Measurements from ENCODE around the gene LAMC3.
"Not testable (repeated sequence)": the region's sequence is repeated elsewhere in the genome, so short reads cannot be mapped to it uniquely, and the experiment has no call there.

LAMC3 gene

GRCh38 chr9:131031005-131031641, 22.1 kb downstream of the LAMC3 start:
- ATAC-seq: no peak

GRCh38 chr9:131031642-131032005, 22.6 kb downstream of the LAMC3 start:
- no peak for ATAC-seq

DNA sequence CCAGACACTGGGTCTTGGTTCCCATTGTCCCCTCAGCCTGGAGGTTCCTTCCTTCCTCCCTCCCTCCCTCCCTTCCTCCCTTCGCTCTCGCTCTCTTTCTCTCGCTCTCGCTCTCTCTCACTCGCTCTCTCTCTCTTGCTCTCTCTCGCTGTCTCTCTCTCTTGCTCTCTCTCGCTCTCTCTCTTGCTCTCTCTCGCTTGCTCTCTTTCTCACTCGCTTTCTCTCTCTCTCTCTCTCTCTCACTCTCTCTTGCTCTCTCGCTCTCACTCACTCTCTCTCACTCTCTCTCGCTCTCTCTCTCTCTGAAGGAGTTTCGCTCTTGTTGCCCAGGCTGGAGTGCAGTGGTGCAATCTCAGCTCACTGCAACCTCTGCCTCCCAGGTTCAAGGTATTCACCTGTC, 23.4 kb downstream of the LAMC3 start:
- no peak for ATAC-seq

- no peak for ATAC-seq
Observed at GRCh38 chr9:131033269-131034224, 24.6 kb downstream of the LAMC3 start.

GRCh38 chr9:131034268-131034667, 25.3 kb downstream of the LAMC3 start:
- no peak for ATAC-seq

GRCh38 chr9:131034749-131035148, 25.8 kb downstream of the LAMC3 start:
- ATAC-seq: not testable (repeated sequence)

- no peak for ATAC-seq
Observed at GRCh38 chr9:131035548-131035947, 26.6 kb downstream of the LAMC3 start.

- ATAC-seq: no peak
Observed at GRCh38 chr9:131036071-131036470, 27.1 kb downstream of the LAMC3 start.

- ATAC-seq: no peak
Observed at GRCh38 chr9:131036529-131037334, 27.8 kb downstream of the LAMC3 start.

GRCh38 chr9:131037335-131038255, 28.6 kb downstream of the LAMC3 start:
- ATAC-seq: no peak

DNA sequence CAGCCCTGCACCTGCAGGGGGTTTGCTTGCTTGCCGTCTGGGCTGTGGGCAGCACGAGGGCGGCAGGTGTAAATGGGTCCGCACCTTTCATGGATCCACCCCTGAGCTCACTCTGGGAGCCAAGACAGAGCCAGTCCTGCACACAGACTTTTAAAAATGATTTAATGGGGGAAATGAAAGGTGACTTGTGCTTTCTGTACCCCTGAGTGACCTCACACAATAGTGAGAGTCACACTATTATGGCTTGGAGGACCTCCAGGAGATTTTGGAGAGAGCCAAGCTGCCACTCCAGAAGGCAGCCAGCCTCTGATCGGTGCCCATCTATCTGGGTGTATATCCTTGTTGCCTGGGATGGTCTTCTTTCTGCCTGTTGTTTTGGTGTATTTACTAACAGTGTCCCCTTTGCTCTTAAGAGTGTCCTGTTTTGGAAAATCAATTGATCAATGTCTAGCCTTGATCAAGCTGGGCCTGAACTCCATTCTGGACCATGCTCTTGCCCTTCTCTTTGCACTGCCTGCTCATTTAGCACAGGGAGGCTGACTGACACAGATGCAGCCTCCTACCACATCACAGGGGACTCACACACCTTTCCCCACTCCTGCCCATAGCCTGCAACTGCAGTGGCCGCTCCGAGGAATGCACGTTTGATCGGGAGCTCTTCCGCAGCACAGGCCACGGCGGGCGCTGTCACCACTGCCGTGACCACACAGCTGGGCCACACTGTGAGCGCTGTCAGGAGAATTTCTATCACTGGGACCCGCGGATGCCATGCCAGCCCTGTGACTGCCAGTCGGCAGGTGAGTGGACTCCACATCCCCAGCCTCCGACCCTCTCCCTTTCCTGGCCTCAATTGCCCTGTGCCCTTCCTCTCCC, 29.5 kb downstream of the LAMC3 start:
- no peak for ATAC-seq

GRCh38 chr9:131039129-131039954, 30.4 kb downstream of the LAMC3 start:
- no peak for ATAC-seq

DNA sequence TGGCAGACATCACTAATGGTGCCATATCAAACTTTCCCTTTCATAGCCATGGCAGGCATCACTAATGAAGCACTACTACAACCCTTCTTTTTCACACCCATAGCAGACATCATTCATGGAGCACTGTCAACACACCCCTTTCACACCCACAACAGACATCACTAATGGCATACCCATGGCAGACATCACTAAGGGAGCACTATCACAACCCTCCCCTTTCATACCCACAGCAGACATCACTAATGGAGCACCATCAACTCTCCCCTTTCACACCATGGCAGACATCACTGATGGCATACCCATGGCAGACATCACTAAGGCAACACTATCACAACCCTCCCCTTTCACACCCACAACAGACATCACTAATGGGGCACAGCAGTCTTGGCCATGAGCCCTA, 33.7 kb downstream of the LAMC3 start:
- no peak for ATAC-seq

- no peak for ATAC-seq
Observed at GRCh38 chr9:131043087-131043486, 34.1 kb downstream of the LAMC3 start.

- ATAC-seq: no peak
Observed at GRCh38 chr9:131043646-131044045, 34.7 kb downstream of the LAMC3 start.

- ATAC-seq: peak; percentile 37 to 64
Observed at GRCh38 chr9:131045300-131046092, 36.5 kb downstream of the LAMC3 start.

DNA sequence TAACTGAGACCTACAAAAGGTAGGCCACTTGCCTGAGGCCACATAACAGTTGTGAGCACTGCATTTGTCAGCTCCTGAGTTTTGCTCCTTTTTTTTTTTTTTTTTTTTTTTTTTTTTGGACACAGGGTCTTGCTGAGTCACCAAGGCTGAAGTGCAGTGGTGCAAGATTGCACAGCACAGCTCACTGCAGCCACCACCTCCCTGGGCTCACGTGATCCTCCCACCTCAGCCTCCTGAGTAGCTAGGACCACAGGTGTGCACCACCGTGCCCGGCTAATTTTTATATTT, 37.1 kb downstream of the LAMC3 start:
- no peak for ATAC-seq

- peak; percentile 86 to 89 for ATAC-seq
Observed at GRCh38 chr9:131046581-131047202, 37.7 kb downstream of the LAMC3 start.

DNA sequence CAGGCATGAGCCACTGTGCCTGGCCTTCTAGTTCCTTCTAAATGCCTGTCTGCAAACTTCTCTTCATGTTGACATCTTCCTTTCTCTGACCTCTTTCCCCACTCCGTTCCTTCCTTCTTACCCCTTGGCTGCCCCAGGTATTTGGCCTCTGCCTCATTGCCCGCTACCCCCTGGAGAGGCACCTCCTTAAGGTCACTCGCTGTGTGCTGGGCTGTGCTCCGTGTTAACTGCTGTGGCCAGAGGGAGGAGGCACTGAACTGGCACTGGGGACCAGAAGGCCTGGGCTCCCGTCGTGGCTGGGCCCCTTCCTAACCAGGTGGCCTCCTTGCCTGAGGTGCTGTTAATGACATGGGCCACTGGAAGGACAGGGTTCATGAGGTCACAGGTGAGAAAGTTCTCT, 39.4 kb downstream of the LAMC3 start:
- no peak for ATAC-seq

Data from activated CD4-positive, CD25-positive, alpha-beta regulatory T cell treated with anti-CD3 and anti-CD28 coated beads, Interleukin-2, amount 50 U/mL, for 24 hours (primary cell).